Measurements from ENCODE around the gene RMDN2. TPM values are rescaled to one million over a fixed set of nuclear protein-coding genes. Genes with fewer than 3 reads are reported as not detected.
A peak's percentile ranks its signal among the peaks of the same experiment; 100 is the strongest.

RMDN2 gene
- polyA plus RNA-seq, 3 donors, result 7.0 to 14.3 (median 10.7) TPM

- H4K20me1 ChIP-seq (ENCODE audit: insufficient read depth, low read length), result no peaks in the 10 kb centered on the region
- Mint-ChIP-seq H3K9me3 (no peaks in the 10 kb centered on the region), H3K27ac (no peak overlapping the region), H3K4me1 (peaks cover 11% of the 10 kb centered on the region), H3K36me3 (no peaks in the 10 kb centered on the region), H3K27me3 (ENCODE audit: low read depth in 3 of 3) (peaks cover 8 to 13% (median 12%) of the 10 kb centered on the region in 3 donors), H3K4me3 (no peak overlapping the region)
- intact Hi-C loops (cut with micrococcal nuclease), result loop anchor here (5.0 kb wide), 3 partner anchors 46 to 481 kb away; no protein-coding TSS in a partner anchor
- no peaks in the 10 kb centered on the region for H3K4me1 ChIP-seq (ENCODE audit: control insufficient read depth in 1 of 2, insufficient read depth in 2 of 2, low read length in 2 of 2)
- no peak overlapping the region for H3K4me2 ChIP-seq (replicated peaks; ENCODE audit: extremely low read depth, low read length, poor library complexity, severe bottlenecking)
- no peaks in the 10 kb centered on the region for H3K9me3 ChIP-seq (replicated peaks in 1 of 2; ENCODE audit: control insufficient read depth in 1 of 2, insufficient read depth in 1 of 2, low read length in 2 of 2)
- no peak overlapping the region for H3K9ac ChIP-seq (ENCODE audit: insufficient read depth, low read length, poor library complexity, severe bottlenecking)
- peaks cover 0 to 9% of the 10 kb centered on the region in 2 donors for H3K27me3 ChIP-seq (ENCODE audit: control insufficient read depth in 2 of 2, insufficient read depth in 2 of 2, low read length in 2 of 2)
- no peak overlapping the region for H2AFZ ChIP-seq (ENCODE audit: insufficient read depth, low read depth, low read length, poor library complexity, severe bottlenecking)
- H3K4me3 ChIP-seq (replicated peaks in 1 of 3; ENCODE audit: low read depth in 2 of 3, low read length in 3 of 3), result no peak overlapping the region
- H3K27ac ChIP-seq (ENCODE audit: low read depth in 1 of 2, low read length in 2 of 2), result no peak overlapping the region
- H3K36me3 ChIP-seq (replicated peaks in 1 of 2; ENCODE audit: control insufficient read depth in 1 of 2, insufficient read depth in 2 of 2, low read length in 2 of 2), result no peaks in the 10 kb centered on the region
- no CpG with 5 or more reads among the region's 4 CpGs for WGBS (ENCODE audit: insufficient coverage)
- H3K79me2 ChIP-seq (ENCODE audit: insufficient read depth, low read length), result no peaks in the 10 kb centered on the region
- no peak for TF ChIP-seq CTCF (IDR thresholded peaks at IDR 0.05)
- DNase-seq, result no peak
Observed at GRCh38 chr2:37878536-37878935, 46.6 kb upstream of the RMDN2 start.

GRCh38 chr2:37880551-37880950 lies 44.5 kb upstream of the RMDN2 start:
- H3K9me3 ChIP-seq (replicated peaks in 1 of 2; ENCODE audit: control insufficient read depth in 1 of 2, insufficient read depth in 1 of 2, low read length in 2 of 2), result no peaks in the 10 kb centered on the region
- Mint-ChIP-seq H3K4me1 (peaks cover 6% of the 10 kb centered on the region), H3K36me3 (no peaks in the 10 kb centered on the region), H3K27me3 (ENCODE audit: low read depth in 3 of 3) (peaks cover 8 to 14% (median 10%) of the 10 kb centered on the region in 3 donors), H3K9me3 (no peaks in the 10 kb centered on the region), H3K27ac (no peak overlapping the region), H3K4me3 (peak overlapping the region in 1 of 2 donors; percentile 22)
- no peak overlapping the region for H3K9ac ChIP-seq (ENCODE audit: insufficient read depth, low read length, poor library complexity, severe bottlenecking)
- H3K4me2 ChIP-seq (replicated peaks; ENCODE audit: extremely low read depth, low read length, poor library complexity, severe bottlenecking), result no peak overlapping the region
- no peaks in the 10 kb centered on the region for H3K79me2 ChIP-seq (ENCODE audit: insufficient read depth, low read length)
- H3K4me3 ChIP-seq (replicated peaks in 1 of 3; ENCODE audit: low read depth in 2 of 3, low read length in 3 of 3), result no peak overlapping the region
- H4K20me1 ChIP-seq (ENCODE audit: insufficient read depth, low read length), result no peaks in the 10 kb centered on the region
- no peaks in the 10 kb centered on the region for H3K36me3 ChIP-seq (replicated peaks in 1 of 2; ENCODE audit: control insufficient read depth in 1 of 2, insufficient read depth in 2 of 2, low read length in 2 of 2)
- DNase-seq, result no peak
- intact Hi-C loops (cut with micrococcal nuclease), result no loop called here
- no peak for TF ChIP-seq CTCF (IDR thresholded peaks at IDR 0.05)
- no peak overlapping the region for H3K27ac ChIP-seq (ENCODE audit: low read depth in 1 of 2, low read length in 2 of 2)
- H2AFZ ChIP-seq (ENCODE audit: insufficient read depth, low read depth, low read length, poor library complexity, severe bottlenecking), result no peak overlapping the region
- H3K4me1 ChIP-seq (ENCODE audit: control insufficient read depth in 1 of 2, insufficient read depth in 2 of 2, low read length in 2 of 2), result no peaks in the 10 kb centered on the region
- peaks cover 0 to 9% of the 10 kb centered on the region in 2 donors for H3K27me3 ChIP-seq (ENCODE audit: control insufficient read depth in 2 of 2, insufficient read depth in 2 of 2, low read length in 2 of 2)
- 7% methylated on average over 8 of the region's 9 CpGs for WGBS (ENCODE audit: insufficient coverage)

All from CD14-positive monocyte (primary cell).